Hepatocyte (in vitro differentiated cells): Measurements from ENCODE around the gene LPAR1. TPM values are rescaled to one million over a fixed set of nuclear protein-coding genes. Genes with fewer than 3 reads are reported as not detected.

ENCODE experiments used
- DNase-seq: peaks from one replicate; pipeline ENCODE4 v3.0.0-alpha.2; 2016; ENCODE audit warnings: low spot score
- H2AFZ ChIP-seq: fragments of 200-600 bp; sonication (generic); 2 replicates; pipeline ENCODE4 v1.6.0; 2016; ENCODE audit warnings: antibody characterized with exemption, mild to moderate bottlenecking
- H3K27ac ChIP-seq: fragments of 200-600 bp; sonication (generic); 2 replicates; pipeline ENCODE4 v1.5.1; 2016; ENCODE audit warnings: mild to moderate bottlenecking
- H3K27me3 ChIP-seq: fragments of 200-600 bp; sonication (generic); 2 replicates; pipeline ENCODE4 v1.6.1; 2016
- H3K36me3 ChIP-seq: fragments of 200-600 bp; sonication (generic); replicated peaks from 2 replicates; pipeline ENCODE4 v1.5.1; 2016; ENCODE audit warnings: low read depth; ENCODE audit not compliant: insufficient read depth
- H3K4me1 ChIP-seq: fragments of 200-600 bp; sonication (generic); 2 replicates; pipeline ENCODE4 v1.5.1; 2016; ENCODE audit warnings: mild to moderate bottlenecking, moderate library complexity; ENCODE audit not compliant: insufficient read depth
- H3K4me2 ChIP-seq: fragments of 200-600 bp; sonication (generic); 2 replicates; pipeline ENCODE4 v1.6.0; 2016
- H3K4me3 ChIP-seq: fragments of 200-600 bp; sonication (generic); 2 replicates; pipeline ENCODE4 v1.5.1; 2016; ENCODE audit warnings: mild to moderate bottlenecking
- H3K79me2 ChIP-seq: fragments of 200-600 bp; sonication (generic); 2 replicates; pipeline ENCODE4 v1.6.0; 2017; ENCODE audit warnings: mild to moderate bottlenecking
- H3K9me2 ChIP-seq: fragments of 200-600 bp; sonication (generic); replicated peaks from 2 replicates; pipeline ENCODE4 v1.6.0; 2017; ENCODE audit warnings: mild to moderate bottlenecking; ENCODE audit not compliant: insufficient read depth
- H3K9me3 ChIP-seq: fragments of 200-600 bp; sonication (generic); 2 replicates; pipeline ENCODE4 v1.5.1; 2016; ENCODE audit warnings: low read depth, mild to moderate bottlenecking
- H4K20me1 ChIP-seq: fragments of 200-600 bp; sonication (generic); 2 replicates; pipeline ENCODE4 v1.6.0; 2016; ENCODE audit warnings: mild to moderate bottlenecking; ENCODE audit not compliant: insufficient read depth, poor library complexity, severe bottlenecking
- CTCF ChIP-seq: fragments of 200-600 bp; sonication (generic); IDR thresholded peaks from 2 replicates; pipeline ENCODE4 v1.5.1; 2016; ENCODE audit warnings: antibody characterized with exemption, mild to moderate bottlenecking; ENCODE audit not compliant: poor library complexity
- EZH2 ChIP-seq: fragments of 200-600 bp; sonication (generic); IDR thresholded peaks from 2 replicates; pipeline ENCODE4 v1.6.1; 2016; ENCODE audit warnings: antibody characterized with exemption, mild to moderate bottlenecking, borderline replicate concordance
- EZH2phosphoT487 ChIP-seq: fragments of 200-600 bp; sonication (generic); IDR thresholded peaks from one replicate; pipeline ENCODE4 v1.6.1; 2018; ENCODE audit warnings: antibody characterized with exemption, mild to moderate bottlenecking, low read depth, moderate library complexity; ENCODE audit not compliant: unreplicated experiment, severe bottlenecking
- WGBS: methylation state at CpG from one replicate; pipeline ENCODE4 v1.1.6; 2016; ENCODE audit warnings: low lambda C conversion rate; ENCODE audit errors: missing lambda C conversion rate; 5-methylcytosine and 5-hydroxymethylcytosine counted together
- polyA plus RNA-seq: library from polyadenylated mRNA; unstranded; fragments of >200 nt; fragmentation: Nextera tagmentation; extraction: Ambion mirVana; gene quantifications from 2 replicates; pipeline ENCODE4 v1.2.1, GENCODE V29; 2016
- total RNA-seq: library from RNA; depleted of rRNA; stranded (reverse); fragments of >200 nt; gene quantifications from 2 replicates; pipeline ENCODE4 v1.2.3, GENCODE V29; 2014

Gene LPAR1
- total and polyA plus RNA-seq, 2 experiments from 2014 or later, result 20.2 to 36.8 TPM

GRCh38 chr9:110939573-110939972, 98.7 kb downstream of the LPAR1 start:
- H3K27ac ChIP-seq, result no peak overlapping the region
- H3K9me3 ChIP-seq, result no peaks in the 10 kb centered on the region
- H3K4me2 ChIP-seq, result no peak overlapping the region
- no peaks in the 10 kb centered on the region for H4K20me1 ChIP-seq
- H3K4me1 ChIP-seq, result no peaks in the 10 kb centered on the region
- no peaks in the 10 kb centered on the region for H3K27me3 ChIP-seq
- H2AFZ ChIP-seq, result no peak overlapping the region
- TF ChIP-seq EZH2 (no peak), EZH2phosphoT487 (no peak), CTCF (no peak)
- peaks cover 19% of the 10 kb centered on the region for H3K79me2 ChIP-seq
- no peaks in the 10 kb centered on the region for H3K9me2 ChIP-seq
- 100% methylated on average over 1 of the region's 1 CpG for WGBS
- DNase-seq, result no peak
- H3K4me3 ChIP-seq, result no peak overlapping the region
- H3K36me3 ChIP-seq, result no peaks in the 10 kb centered on the region

- Histone ChIP-seq H2AFZ (no peak overlapping the region), H3K9me3 (no peaks in the 10 kb centered on the region), H4K20me1 (no peaks in the 10 kb centered on the region), H3K4me3 (no peak overlapping the region), H3K27ac (no peak overlapping the region), H3K79me2 (peaks cover 19% of the 10 kb centered on the region), H3K36me3 (no peaks in the 10 kb centered on the region), H3K4me1 (no peaks in the 10 kb centered on the region), H3K27me3 (no peaks in the 10 kb centered on the region), H3K4me2 (no peak overlapping the region), H3K9me2 (no peaks in the 10 kb centered on the region)
- TF ChIP-seq CTCF (no peak), EZH2 (no peak), EZH2phosphoT487 (no peak)
- DNase-seq, result no peak
- WGBS, result 96% methylated on average over 5 of the region's 5 CpGs
Observed at GRCh38 chr9:110939047-110939446, 99.2 kb downstream of the LPAR1 start.

- no peak for DNase-seq
- Histone ChIP-seq H3K9me2 (no peaks in the 10 kb centered on the region), H4K20me1 (no peaks in the 10 kb centered on the region), H3K4me1 (no peaks in the 10 kb centered on the region), H2AFZ (no peak overlapping the region), H3K79me2 (peaks cover 19% of the 10 kb centered on the region), H3K4me2 (no peak overlapping the region), H3K27me3 (no peaks in the 10 kb centered on the region), H3K27ac (no peak overlapping the region), H3K4me3 (no peak overlapping the region), H3K9me3 (no peaks in the 10 kb centered on the region), H3K36me3 (no peaks in the 10 kb centered on the region)
- WGBS, result 74% methylated on average over 3 of the region's 3 CpGs
- TF ChIP-seq CTCF (no peak), EZH2phosphoT487 (no peak), EZH2 (no peak)
Observed at GRCh38 chr9:110938242-110938641, 100.0 kb downstream of the LPAR1 start.
